Activated CD4-positive, alpha-beta T cell treated with anti-CD3 and anti-CD28 coated beads, Interleukin-2, amount 10 ng/mL, durations not matched to agents 24 days and 14 days (primary cell): ENCODE data around the gene FAT1. TPM values are rescaled to one million over a fixed set of nuclear protein-coding genes. Genes with fewer than 3 reads are reported as not detected.

ENCODE experiments used
- DNase-seq: peaks from one replicate; pipeline ENCODE4 v3.0.0; 2022
- H3K27ac Mint-ChIP-seq: one replicate; pipeline ENCODE4 v1.8.0; 2022; ENCODE audit warnings: mild to moderate bottlenecking, mixed read lengths
- H3K27me3 Mint-ChIP-seq: one replicate; pipeline ENCODE4 v1.8.0; 2022; ENCODE audit warnings: mixed read lengths
- H3K36me3 Mint-ChIP-seq: one replicate; pipeline ENCODE4 v1.8.0; 2022; ENCODE audit warnings: low read depth, mild to moderate bottlenecking, mixed read lengths
- H3K4me1 Mint-ChIP-seq: one replicate; pipeline ENCODE4 v1.8.0; 2021; ENCODE audit warnings: mixed read lengths
- H3K4me3 Mint-ChIP-seq: one replicate; pipeline ENCODE4 v1.8.0; 2022; ENCODE audit warnings: mild to moderate bottlenecking, moderate library complexity, mixed read lengths
- H3K9me3 Mint-ChIP-seq: one replicate; pipeline ENCODE4 v1.8.0; 2021; ENCODE audit warnings: mixed read lengths
- intact Hi-C: fragments of 100-400 bp; cut with micrococcal nuclease; formaldehyde crosslinking; loops from one replicate; pipeline ENCODE4 v1.15.1; 2023
- total RNA-seq: library from RNA; stranded (reverse); gene quantifications from 2 replicates; pipeline ENCODE4 v1.2.3, GENCODE V29; 2022

FAT1 gene
- total RNA-seq, 1 donor from 2014 or later = 0.07 TPM

DNA sequence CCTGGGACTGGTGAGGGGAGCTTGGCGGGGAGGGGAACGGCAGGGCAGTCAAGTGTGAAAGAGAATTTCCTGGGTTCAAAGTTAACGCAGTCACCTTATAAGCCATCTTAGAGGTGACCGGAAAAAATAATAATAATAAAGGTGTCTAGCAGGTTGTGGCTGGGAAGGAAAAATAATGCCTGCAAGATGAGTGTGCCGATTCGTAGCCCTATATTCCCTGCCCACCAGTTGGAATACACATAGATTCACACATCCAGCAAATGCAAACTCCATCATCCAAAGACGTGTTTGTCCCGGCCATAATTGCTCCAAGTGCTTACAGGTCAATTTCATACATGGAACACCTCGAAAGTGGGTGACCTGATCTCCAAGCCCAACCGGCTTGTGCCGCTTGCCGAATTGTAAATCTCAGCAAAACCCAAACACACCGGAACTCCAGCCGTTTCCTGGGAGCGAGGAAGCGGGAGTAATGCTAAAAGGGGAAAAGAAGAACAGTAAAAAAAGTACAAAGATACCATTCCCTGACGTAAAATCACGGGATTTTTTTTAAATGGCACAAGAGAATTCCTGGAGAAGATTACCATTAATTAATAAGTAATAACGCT lies 1.3 kb upstream of the FAT1 start:
- H3K27me3 Mint-ChIP-seq = peaks cover 47% of the 10 kb centered on the region
- intact Hi-C loops = loop anchor here (10.0 kb wide), 1 partner anchor 1710 kb away; the partner anchor contains the start of gene HELT

DNA sequence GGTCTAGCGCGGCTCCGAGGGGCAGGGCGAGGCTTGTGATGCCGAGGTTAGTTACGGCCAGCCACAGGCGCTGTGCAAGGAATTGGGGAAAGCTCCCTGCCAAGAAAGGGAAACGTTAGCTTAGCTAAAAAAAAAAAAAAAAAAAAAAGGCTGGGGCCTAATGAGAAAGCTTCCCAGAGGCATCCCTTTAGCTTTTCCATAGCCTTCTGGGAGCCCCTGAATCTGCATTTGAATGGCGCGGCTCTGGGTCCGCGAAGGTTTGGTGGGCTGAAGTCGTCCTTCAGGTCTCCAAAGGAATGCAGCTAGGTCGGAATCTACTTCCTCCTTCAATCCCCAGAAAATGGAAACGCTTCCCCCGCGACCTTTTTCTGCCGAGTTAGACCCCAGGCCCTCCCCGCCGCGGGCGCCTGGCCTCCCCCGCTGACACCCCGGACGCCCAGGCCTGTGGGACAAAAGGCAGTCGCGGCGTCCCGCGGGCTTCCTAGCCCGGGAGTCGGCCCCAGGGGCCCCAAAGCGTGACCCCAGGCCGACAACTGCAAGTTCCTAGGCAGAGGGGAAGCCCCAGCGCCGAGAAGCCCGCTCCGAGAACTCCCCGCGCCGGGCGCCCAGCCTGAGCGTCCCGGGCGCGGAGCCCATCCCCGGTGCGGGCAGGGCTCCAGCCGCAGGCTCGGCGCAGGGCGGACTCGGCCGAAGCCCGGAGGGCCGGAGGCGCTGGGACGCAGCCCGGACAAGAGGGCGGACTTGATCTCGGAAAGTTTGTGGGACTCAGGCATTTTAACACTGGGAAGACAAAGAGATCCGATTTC lies 605 bp upstream of the FAT1 start:
- peaks cover 6% of the 10 kb centered on the region for H3K36me3 Mint-ChIP-seq
- H3K4me1 Mint-ChIP-seq = peaks cover 9% of the 10 kb centered on the region
- no peak overlapping the region for H3K27ac Mint-ChIP-seq
- DNase-seq = peak; percentile 54
- peaks cover 47% of the 10 kb centered on the region for H3K27me3 Mint-ChIP-seq
- peak overlapping the region; percentile 11 for H3K4me3 Mint-ChIP-seq
- no peaks in the 10 kb centered on the region for H3K9me3 Mint-ChIP-seq
- intact Hi-C loops = loop anchor here (10.0 kb wide), 1 partner anchor 1709 kb away; the partner anchor contains the start of gene HELT

More for the DNA sequence above, 1.3 kb upstream of the FAT1 start:
- peaks cover 9% of the 10 kb centered on the region for H3K4me1 Mint-ChIP-seq
- H3K4me3 Mint-ChIP-seq = peak overlapping the region; percentile 11
- H3K27ac Mint-ChIP-seq = no peak overlapping the region
- H3K9me3 Mint-ChIP-seq = no peaks in the 10 kb centered on the region
- H3K36me3 Mint-ChIP-seq = peaks cover 6% of the 10 kb centered on the region
- no peak for DNase-seq

DNA sequence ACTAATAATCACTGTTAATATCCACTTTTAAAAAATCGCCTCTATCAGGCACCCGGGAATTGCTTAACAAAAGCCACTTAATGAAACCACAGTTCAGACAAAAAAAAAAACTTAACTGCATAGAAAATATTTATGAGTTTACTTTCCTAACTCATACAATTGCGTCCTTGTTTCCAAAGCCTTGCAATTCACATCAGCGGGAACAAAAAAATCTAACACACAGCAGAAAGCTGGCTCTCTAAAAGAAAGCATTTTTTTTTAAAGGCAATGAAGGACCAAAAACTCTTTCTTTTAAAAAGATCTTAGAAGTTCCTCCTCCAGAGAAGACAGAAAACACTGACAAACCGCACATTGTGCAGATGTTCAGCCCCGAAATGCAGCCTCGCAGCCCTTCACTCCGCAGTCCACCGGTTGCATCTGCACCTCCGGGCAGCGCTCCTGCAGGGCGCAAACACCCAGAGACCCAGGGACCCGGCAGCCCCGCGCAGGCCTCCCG lies 812 bp downstream of the FAT1 start:
- peaks cover 41% of the 10 kb centered on the region for H3K27me3 Mint-ChIP-seq
- H3K4me1 Mint-ChIP-seq = peaks cover 9% of the 10 kb centered on the region
- intact Hi-C loops = loop anchor here (10.0 kb wide), 1 partner anchor 1708 kb away; the partner anchor contains the start of gene HELT
- no peak for DNase-seq
- H3K36me3 Mint-ChIP-seq = peaks cover 6% of the 10 kb centered on the region
- peak overlapping the region; percentile 29 for H3K27ac Mint-ChIP-seq
- no peaks in the 10 kb centered on the region for H3K9me3 Mint-ChIP-seq
- H3K4me3 Mint-ChIP-seq = peak overlapping the region; percentile 44

DNA sequence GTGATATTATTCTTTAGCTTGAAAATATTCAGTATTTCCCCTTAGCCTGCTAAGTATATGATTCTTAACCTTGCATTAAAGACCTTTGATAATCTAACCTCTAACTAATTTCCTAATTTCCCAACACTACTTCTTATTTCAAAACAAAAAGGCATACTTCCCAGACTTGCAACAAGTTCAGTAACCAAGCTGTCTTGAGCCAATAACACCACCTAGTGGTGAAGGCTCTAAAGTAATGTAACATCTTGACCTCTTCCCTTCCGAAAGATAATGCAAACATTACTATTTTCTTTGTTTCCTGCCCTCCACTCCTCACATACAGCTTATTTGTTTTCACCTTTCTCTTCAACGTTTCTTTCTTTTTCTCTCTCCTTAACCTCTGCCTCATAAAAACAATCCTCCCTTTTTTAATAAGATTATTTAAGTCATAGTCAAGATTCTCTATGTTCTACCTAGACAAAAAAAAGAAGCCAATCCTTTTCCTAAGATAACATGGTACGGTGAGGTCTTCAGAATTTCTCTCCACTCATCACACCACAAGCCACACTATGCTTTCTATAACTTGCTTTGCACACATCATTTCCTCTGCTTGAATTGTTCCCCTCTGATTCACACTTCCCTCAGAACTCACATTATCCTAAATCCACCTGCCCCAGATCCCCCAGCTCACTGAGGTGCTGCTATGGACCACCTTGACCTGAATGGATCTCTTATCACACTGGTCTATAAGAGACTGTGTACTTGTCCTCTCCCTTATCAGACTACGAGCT lies 3.5 kb downstream of the FAT1 start:
- no peak for DNase-seq
- intact Hi-C loops = loop anchor here (10.0 kb wide), 1 partner anchor 1705 kb away; the partner anchor contains the start of gene HELT
- Mint-ChIP-seq H3K36me3 (peaks cover 2% of the 10 kb centered on the region), H3K27ac (no peak overlapping the region), H3K4me3 (no peak overlapping the region), H3K4me1 (peaks cover 2% of the 10 kb centered on the region), H3K9me3 (no peaks in the 10 kb centered on the region), H3K27me3 (peaks cover 18% of the 10 kb centered on the region)

DNA sequence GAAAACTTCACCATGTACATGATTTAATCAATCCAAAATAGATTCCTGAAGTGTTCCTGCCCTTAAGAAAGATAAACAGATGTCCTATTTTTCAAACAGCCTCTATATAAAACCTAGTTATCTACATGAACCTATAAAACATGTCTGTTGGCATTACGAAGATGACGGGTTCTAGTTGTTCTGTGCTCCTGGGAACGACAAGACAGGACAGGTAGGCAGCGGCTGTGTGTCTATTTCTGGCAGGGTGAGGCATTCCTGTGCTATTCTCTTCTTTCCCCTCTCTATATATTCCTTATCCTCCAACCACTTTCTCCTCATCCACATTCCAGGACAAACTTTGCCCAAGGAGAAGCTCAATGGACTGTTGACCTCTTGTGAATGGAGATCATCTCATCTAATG lies 6.1 kb downstream of the FAT1 start:
- H3K27ac Mint-ChIP-seq = no peak overlapping the region
- intact Hi-C loops = no loop called here
- no peak overlapping the region for H3K4me3 Mint-ChIP-seq
- H3K9me3 Mint-ChIP-seq = peaks cover 6% of the 10 kb centered on the region
- no peaks in the 10 kb centered on the region for H3K36me3 Mint-ChIP-seq
- H3K4me1 Mint-ChIP-seq = no peaks in the 10 kb centered on the region
- H3K27me3 Mint-ChIP-seq = peaks cover 8% of the 10 kb centered on the region
- no peak for DNase-seq

DNA sequence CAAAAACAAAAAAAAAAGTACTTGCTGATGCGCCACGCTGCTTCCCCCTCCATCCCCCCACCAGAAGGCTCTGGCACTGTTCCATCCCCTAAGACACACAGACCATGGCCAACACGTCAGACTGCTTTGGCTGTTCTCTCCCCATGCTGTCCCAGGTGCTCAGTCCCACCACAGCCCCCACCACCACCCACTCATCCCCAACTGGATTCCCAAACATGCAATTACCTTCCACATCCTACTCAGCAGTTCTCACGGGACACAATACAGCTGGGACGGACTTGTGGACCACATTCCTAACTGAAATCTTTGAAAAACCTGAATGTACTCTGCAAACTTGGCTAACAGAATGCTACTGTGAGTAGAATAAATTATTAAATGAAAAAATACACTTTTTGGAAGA lies 8.6 kb downstream of the FAT1 start:
- Mint-ChIP-seq H3K27me3 (no peaks in the 10 kb centered on the region), H3K36me3 (no peaks in the 10 kb centered on the region), H3K9me3 (peaks cover 6% of the 10 kb centered on the region), H3K27ac (no peak overlapping the region), H3K4me3 (no peak overlapping the region), H3K4me1 (no peaks in the 10 kb centered on the region)
- intact Hi-C loops = no loop called here
- no peak for DNase-seq

DNA sequence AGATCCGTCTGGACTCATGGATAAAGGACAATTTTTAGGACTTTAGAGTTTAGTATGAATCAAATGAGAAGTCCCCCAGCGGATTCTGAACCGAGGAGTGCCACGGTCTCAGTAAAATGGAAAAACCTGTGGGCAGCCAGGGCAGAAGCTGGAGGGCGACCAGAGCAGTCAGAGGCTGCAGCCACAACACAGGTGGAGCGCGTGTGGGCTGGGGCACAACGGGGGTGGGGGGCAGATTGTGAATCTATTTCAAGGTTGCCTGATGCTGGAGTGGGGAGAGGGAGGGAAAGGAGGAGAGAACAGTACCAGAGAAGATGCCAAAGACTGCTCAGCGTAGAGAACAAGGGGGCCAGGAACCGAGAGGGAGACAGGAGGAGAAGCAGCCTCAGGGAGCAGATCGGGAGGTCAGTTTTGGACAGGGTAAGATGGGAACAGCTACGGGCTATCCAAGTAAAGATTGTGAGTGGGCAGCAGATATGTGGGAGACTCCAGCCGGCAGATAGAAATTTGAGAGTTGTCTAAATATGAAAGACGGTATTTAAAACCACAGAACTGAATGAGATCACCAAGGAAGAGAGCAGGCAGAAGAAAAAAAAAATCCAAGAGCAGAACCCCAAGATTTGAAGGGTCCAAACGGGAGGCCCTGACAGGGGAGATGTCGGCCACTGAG lies 9.5 kb downstream of the FAT1 start:
- Mint-ChIP-seq H3K4me1 (no peaks in the 10 kb centered on the region), H3K27me3 (no peaks in the 10 kb centered on the region)

DNA sequence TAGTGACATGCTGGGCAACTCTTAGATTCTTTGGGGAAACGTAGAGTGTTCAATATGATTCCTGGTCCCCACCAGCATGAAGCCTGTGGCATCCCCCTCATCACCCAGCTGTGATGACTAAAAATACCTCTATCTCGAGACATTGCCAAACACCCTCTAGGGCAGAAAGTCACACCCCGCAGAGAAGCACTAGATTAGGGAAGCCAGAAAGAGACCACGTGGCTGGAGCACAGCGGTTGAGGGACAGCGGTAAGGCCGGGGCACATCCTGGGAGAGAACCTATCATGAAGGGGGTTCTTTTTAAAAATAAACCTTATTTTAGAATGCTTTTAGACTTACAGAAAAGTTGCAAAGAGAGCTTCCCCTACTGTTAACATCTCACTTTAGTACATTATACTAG lies 11.0 kb downstream of the FAT1 start:
- H3K27ac Mint-ChIP-seq = no peak overlapping the region

More for the DNA sequence above, 9.5 kb downstream of the FAT1 start:
- DNase-seq = no peak
- Mint-ChIP-seq H3K9me3 (peaks cover 6% of the 10 kb centered on the region), H3K36me3 (no peaks in the 10 kb centered on the region), H3K4me3 (no peak overlapping the region), H3K27ac (no peak overlapping the region)
- intact Hi-C loops = no loop called here

DNA sequence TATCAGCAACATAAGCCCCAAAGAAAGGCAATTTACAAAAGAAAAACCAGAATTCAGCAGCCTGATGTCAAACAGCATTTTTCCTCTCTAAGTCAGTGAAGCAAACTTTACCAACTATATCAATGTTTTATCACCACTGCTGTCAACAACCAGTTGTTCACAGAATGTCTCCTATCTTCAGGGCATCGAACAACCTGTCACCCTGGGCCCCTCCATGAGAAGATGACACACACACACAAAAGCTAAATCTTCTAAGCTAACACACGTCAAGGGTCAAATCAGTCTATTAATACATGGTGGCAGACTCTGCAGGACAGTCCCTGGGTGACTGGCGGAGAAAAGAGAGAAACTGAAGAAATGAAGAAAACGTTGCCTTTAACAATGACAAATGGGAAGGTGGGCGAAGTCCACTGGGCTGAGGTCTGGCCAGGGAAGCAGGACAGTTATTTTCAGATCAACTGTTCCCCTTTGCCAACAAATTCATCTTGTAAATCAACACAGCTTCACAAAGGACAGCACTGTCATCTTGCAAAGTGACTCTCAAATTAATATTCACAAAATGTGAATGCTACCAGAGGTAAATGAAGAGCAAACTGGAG lies 13.0 kb downstream of the FAT1 start:
- Mint-ChIP-seq H3K36me3 (no peaks in the 10 kb centered on the region), H3K4me1 (no peaks in the 10 kb centered on the region), H3K27me3 (no peaks in the 10 kb centered on the region), H3K9me3 (peaks cover 6% of the 10 kb centered on the region), H3K4me3 (no peak overlapping the region), H3K27ac (no peak overlapping the region)
- intact Hi-C loops = no loop called here
- no peak for DNase-seq

More for the DNA sequence above, 11.0 kb downstream of the FAT1 start:
- Mint-ChIP-seq H3K36me3 (no peaks in the 10 kb centered on the region), H3K4me3 (no peak overlapping the region), H3K27me3 (no peaks in the 10 kb centered on the region), H3K9me3 (peaks cover 6% of the 10 kb centered on the region), H3K4me1 (no peaks in the 10 kb centered on the region)
- no peak for DNase-seq
- intact Hi-C loops = no loop called here

DNA sequence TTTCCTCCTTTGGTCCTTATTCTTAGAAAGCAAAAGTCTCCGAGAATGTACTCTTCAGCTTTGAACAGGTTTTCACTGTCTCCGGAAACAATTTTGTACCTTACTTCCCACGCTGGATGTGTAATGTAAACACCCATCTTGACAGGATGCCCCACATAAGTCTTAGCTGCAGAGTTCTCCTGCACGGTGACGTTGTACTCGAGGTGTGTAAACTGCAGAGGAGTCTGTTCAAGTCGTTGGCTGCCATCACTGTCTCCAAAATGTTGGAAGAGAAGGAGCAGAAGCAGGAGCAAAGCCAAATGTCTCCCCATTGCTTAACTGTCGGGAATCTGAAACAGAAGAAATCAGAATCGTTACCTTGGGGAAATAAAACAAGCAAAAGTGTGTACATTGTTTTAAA lies 14.1 kb downstream of the FAT1 start:
- Mint-ChIP-seq H3K27me3 (no peaks in the 10 kb centered on the region), H3K9me3 (peaks cover 6% of the 10 kb centered on the region), H3K36me3 (no peaks in the 10 kb centered on the region), H3K4me3 (no peak overlapping the region), H3K27ac (no peak overlapping the region), H3K4me1 (no peaks in the 10 kb centered on the region)
- intact Hi-C loops = no loop called here
- no peak for DNase-seq

DNA sequence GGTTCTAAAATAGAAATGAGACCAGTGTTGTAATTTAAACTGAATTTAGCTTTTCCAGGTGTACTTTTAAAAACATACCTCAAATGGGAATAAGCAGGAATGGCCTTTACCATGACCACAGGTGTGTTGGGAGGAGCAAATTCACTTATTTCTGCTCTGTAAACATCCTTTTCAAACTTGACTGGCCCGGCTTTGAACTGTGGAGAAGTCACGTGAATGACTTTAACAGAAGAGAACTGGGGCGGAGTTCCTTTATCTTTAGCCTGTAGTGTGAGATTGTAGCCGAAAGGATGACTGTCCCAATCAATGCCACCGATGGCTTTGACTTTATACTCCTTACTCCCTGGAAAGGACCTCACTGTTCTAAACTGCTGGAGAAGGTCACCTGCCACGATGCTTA lies 15.1 kb downstream of the FAT1 start:
- intact Hi-C loops = no loop called here
- Mint-ChIP-seq H3K27ac (no peak overlapping the region), H3K4me3 (no peak overlapping the region), H3K4me1 (no peaks in the 10 kb centered on the region), H3K9me3 (no peaks in the 10 kb centered on the region), H3K36me3 (no peaks in the 10 kb centered on the region), H3K27me3 (no peaks in the 10 kb centered on the region)
- no peak for DNase-seq

DNA sequence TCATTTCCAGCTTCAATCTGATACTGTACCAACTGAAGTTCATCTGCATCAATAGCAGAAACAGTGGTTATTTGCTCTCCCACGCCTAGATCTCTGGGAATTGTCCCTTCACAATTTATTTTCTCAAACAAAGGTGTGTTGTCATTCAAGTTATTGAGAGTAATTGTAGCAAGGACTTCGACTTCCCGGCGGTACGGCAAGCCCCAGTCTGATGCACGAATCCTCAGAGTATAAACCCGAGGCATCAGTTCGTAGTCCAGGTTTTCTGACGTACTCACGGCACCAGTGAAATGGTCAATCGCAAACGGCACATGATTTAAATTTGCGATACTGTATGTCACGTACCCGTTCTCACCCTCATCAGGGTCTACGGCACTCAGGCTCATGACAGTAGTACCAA lies 15.7 kb downstream of the FAT1 start:
- Mint-ChIP-seq H3K27me3 (no peaks in the 10 kb centered on the region), H3K4me3 (no peak overlapping the region), H3K4me1 (no peaks in the 10 kb centered on the region), H3K27ac (no peak overlapping the region), H3K9me3 (no peaks in the 10 kb centered on the region), H3K36me3 (no peaks in the 10 kb centered on the region)
- DNase-seq = no peak
- intact Hi-C loops = no loop called here

DNA sequence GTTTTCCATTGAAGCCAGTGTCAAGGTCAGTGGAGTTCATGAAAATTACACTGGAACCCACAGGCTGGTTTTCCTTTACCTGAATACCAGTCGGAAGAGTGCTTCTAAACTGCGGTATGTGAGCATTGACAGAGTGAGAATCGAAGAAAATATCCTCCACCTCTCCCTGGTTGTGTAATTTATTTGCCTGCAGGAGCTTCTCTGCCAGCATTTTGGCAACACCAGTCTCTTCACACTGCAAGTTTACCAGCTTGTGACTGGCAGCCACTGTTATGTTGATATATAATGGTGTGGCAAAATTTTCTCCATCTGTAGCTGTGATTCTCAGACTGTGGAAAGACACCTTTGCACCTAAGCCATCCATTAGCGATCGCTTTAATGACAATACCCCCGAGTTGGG lies 16.1 kb downstream of the FAT1 start:
- H3K36me3 Mint-ChIP-seq = no peaks in the 10 kb centered on the region
- no peaks in the 10 kb centered on the region for H3K4me1 Mint-ChIP-seq
- no peak overlapping the region for H3K4me3 Mint-ChIP-seq
- H3K27me3 Mint-ChIP-seq = no peaks in the 10 kb centered on the region
- H3K27ac Mint-ChIP-seq = no peak overlapping the region
- no peak for DNase-seq
- intact Hi-C loops = no loop called here
- no peaks in the 10 kb centered on the region for H3K9me3 Mint-ChIP-seq
